ENCODE results near the gene UBXN6. TPM values are rescaled to one million over a fixed set of nuclear protein-coding genes. Genes with fewer than 3 reads are reported as not detected.

UBXN6 gene
- total RNA-seq, 1 donor from 2014 or later: 147 TPM

DNA sequence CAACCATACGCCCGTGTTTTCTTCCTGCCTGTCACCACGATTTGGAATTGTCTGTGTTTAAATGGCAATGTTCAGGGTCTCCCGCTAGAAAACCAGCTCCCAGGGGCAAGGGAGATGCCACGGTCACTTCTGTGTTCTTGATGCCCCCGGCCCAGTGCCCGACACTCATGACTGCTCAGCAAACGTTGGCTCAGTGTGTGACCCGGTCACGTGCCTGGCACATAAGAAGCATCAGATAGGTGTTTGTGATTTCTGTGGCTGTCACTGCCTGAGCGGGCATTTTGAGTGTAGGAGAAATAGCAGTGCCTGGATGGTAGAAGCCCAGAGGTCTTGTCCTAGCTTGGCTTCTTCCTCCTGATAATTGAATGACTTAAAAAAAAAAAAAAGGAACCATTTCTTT is 30.0 kb upstream of the UBXN6 start:
- Histone ChIP-seq H3K36me3 (peaks cover 0 to 46% of the 10 kb centered on the region in 2 donors), H3K27me3 (no peaks in the 10 kb centered on the region), H3K4me3 (no peak overlapping the region), H3K9me3 (no peaks in the 10 kb centered on the region), H3K4me1 (no peaks in the 10 kb centered on the region), H3K27ac (no peak overlapping the region)
- DNase-seq (ENCODE audit: extremely low spot score in 2 of 2): peak in 1 of 2 donors; percentile 54
- intact Hi-C loops (cut with DNase I): no loop called here
- TF ChIP-seq POLR2A (IDR thresholded peaks at IDR 0.05) (no peak), POLR2AphosphoS5 (IDR thresholded peaks at IDR 0.05; ENCODE audit: insufficient read depth in 1 of 2, low read depth in 1 of 2) (no peak)
- TF ChIP-seq, protein P1, sequence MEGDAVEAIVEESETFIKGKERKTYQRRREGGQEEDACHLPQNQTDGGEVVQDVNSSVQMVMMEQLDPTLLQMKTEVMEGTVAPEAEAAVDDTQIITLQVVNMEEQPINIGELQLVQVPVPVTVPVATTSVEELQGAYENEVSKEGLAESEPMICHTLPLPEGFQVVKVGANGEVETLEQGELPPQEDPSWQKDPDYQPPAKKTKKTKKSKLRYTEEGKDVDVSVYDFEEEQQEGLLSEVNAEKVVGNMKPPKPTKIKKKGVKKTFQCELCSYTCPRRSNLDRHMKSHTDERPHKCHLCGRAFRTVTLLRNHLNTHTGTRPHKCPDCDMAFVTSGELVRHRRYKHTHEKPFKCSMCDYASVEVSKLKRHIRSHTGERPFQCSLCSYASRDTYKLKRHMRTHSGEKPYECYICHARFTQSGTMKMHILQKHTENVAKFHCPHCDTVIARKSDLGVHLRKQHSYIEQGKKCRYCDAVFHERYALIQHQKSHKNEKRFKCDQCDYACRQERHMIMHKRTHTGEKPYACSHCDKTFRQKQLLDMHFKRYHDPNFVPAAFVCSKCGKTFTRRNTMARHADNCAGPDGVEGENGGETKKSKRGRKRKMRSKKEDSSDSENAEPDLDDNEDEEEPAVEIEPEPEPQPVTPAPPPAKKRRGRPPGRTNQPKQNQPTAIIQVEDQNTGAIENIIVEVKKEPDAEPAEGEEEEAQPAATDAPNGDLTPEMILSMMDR (IDR thresholded peaks at IDR 0.05): no peak

GRCh38 chr19:4483385-4483784 is 25.8 kb upstream of the UBXN6 start:
- H3K27me3 ChIP-seq: no peaks in the 10 kb centered on the region
- no peak overlapping the region for H3K4me3 ChIP-seq
- no peaks in the 10 kb centered on the region for H3K4me1 ChIP-seq
- no peak for DNase-seq (ENCODE audit: extremely low spot score in 2 of 2)
- H3K27ac ChIP-seq: no peak overlapping the region
- peaks cover 0 to 21% of the 10 kb centered on the region in 2 donors for H3K36me3 ChIP-seq
- TF ChIP-seq, protein P1 (IDR thresholded peaks at IDR 0.05): no peak
- TF ChIP-seq POLR2A (IDR thresholded peaks at IDR 0.05) (no peak), POLR2AphosphoS5 (IDR thresholded peaks at IDR 0.05; ENCODE audit: insufficient read depth in 1 of 2, low read depth in 1 of 2) (no peak)
- H3K9me3 ChIP-seq: no peaks in the 10 kb centered on the region
- intact Hi-C loops (cut with DNase I): no loop called here

DNA sequence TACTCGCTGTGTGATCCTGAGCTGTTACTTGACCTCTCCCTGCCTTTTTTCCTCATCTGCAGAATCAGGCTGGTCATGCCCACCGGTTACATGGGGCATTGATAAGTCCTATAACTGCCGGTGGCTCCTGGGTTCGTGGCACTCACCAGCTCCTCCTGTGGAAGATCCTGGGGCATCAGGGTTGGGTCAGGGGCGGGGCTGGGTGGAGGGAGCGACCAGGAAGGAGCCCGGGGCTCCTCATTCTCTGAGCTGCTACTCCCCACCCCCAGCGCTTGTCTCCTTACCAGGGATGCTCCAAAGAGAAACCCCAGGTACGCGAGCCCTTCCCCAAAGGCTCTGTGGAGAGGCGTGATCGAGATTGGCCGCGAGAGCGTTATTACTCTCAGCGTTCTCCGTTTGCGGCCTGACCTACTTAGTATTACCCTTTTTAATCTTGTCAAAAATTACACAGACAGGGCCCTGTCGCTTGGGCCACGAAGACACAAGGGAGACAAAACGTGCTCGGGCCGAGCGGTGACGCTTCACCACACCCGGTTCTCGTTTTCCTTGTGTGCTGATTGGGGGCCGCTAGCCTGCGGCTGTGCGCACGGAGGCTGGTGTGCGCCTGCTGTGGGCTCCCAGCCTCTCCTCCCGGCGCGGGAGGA is 25.2 kb upstream of the UBXN6 start:
- intact Hi-C loops (cut with DNase I): no loop called here
- TF ChIP-seq, protein P1 (IDR thresholded peaks at IDR 0.05): no peak
- TF ChIP-seq POLR2A (IDR thresholded peaks at IDR 0.05) (no peak), POLR2AphosphoS5 (IDR thresholded peaks at IDR 0.05; ENCODE audit: insufficient read depth in 1 of 2, low read depth in 1 of 2) (no peak)
- Histone ChIP-seq H3K27me3 (no peaks in the 10 kb centered on the region), H3K36me3 (peaks cover 0 to 17% of the 10 kb centered on the region in 2 donors), H3K4me1 (no peaks in the 10 kb centered on the region), H3K4me3 (no peak overlapping the region), H3K27ac (no peak overlapping the region), H3K9me3 (no peaks in the 10 kb centered on the region)
- no peak for DNase-seq (ENCODE audit: extremely low spot score in 2 of 2)

DNA sequence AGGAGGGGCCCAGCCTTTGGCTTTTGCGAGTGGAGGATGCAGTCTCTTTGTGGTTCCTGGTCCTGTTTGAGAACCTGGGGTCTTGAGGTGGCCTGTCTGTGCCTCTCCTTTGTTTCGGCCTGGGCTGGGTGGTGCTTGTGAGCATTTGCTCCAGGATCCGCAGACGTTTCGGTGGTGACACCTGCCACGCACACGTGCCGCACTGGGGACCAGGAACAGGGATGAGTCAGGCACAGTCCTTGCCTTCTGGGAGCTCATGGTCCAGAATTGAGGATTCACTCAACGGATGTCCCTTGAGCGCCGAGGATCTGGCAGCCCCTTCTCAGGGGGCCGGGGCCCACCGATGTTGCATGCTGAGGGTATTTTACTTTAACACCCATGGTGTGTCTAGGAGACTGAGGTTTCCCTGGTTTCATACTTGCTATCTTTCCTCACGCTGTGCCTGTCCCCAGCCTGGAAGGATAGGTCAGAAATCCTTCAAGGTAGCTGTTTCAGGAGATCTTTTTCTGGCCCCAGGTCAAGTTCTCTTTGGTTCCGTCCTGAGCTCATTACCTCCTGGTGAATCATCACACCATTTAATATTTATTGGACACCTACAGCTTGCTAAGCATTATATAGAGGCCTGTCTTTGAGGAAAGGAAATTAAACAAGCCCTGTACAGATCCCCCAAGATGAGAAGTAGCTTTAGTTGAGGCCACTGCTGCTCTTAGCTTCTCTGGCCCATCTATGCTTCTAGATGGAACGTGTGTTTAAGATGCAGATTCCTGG is 19.6 kb upstream of the UBXN6 start:
- no peak for TF ChIP-seq POLR2A (IDR thresholded peaks at IDR 0.05)
- no peak for TF ChIP-seq POLR2AphosphoS5 (IDR thresholded peaks at IDR 0.05; ENCODE audit: insufficient read depth in 1 of 2, low read depth in 1 of 2)
- TF ChIP-seq, protein P1 (IDR thresholded peaks at IDR 0.05): no peak
- Histone ChIP-seq H3K4me3 (no peak overlapping the region), H3K4me1 (peaks cover 31% of the 10 kb centered on the region), H3K9me3 (no peaks in the 10 kb centered on the region), H3K36me3 (peaks cover 0 to 23% of the 10 kb centered on the region in 2 donors), H3K27me3 (no peaks in the 10 kb centered on the region), H3K27ac (no peak overlapping the region)
- no peak for DNase-seq (ENCODE audit: extremely low spot score in 2 of 2)
- intact Hi-C loops (cut with DNase I): no loop called here

All from vagina (tissue), 2 donors.